ENCODE data around the gene ALDH3B1.

ALDH3B1 gene

GRCh38 chr11:68047437-68048290 lies 37.5 kb downstream of the ALDH3B1 start:
- no peak for DNase-seq

- no peak for DNase-seq
Observed at GRCh38 chr11:68048681-68049508, 38.8 kb downstream of the ALDH3B1 start.

GRCh38 chr11:68049509-68050370 lies 39.6 kb downstream of the ALDH3B1 start:
- DNase-seq = no peak

GRCh38 chr11:68050371-68050841 lies 40.3 kb downstream of the ALDH3B1 start:
- DNase-seq = no peak

GRCh38 chr11:68051191-68052136 lies 41.3 kb downstream of the ALDH3B1 start:
- no peak for DNase-seq

- no peak for DNase-seq
Observed at GRCh38 chr11:68052137-68052873, 42.2 kb downstream of the ALDH3B1 start.

- DNase-seq = no peak
Observed at GRCh38 chr11:68053117-68053516, 43.0 kb downstream of the ALDH3B1 start.

GRCh38 chr11:68053981-68054812 lies 44.1 kb downstream of the ALDH3B1 start:
- DNase-seq = no peak

GRCh38 chr11:68056317-68057285 lies 46.5 kb downstream of the ALDH3B1 start:
- no peak for DNase-seq

GRCh38 chr11:68057807-68058206 lies 47.7 kb downstream of the ALDH3B1 start:
- DNase-seq = no peak

- no peak for DNase-seq
Observed at GRCh38 chr11:68061508-68061907, 51.4 kb downstream of the ALDH3B1 start.

GRCh38 chr11:68064926-68065325 lies 54.8 kb downstream of the ALDH3B1 start:
- no peak for DNase-seq

- DNase-seq = no peak
Observed at GRCh38 chr11:68065841-68066240, 55.7 kb downstream of the ALDH3B1 start.

- DNase-seq = no peak
Observed at GRCh38 chr11:68066742-68067141, 56.6 kb downstream of the ALDH3B1 start.

- no peak for DNase-seq
Observed at GRCh38 chr11:68067991-68068390, 57.9 kb downstream of the ALDH3B1 start.

- DNase-seq = no peak
Observed at GRCh38 chr11:68071281-68072048, 61.3 kb downstream of the ALDH3B1 start.

GRCh38 chr11:68074584-68075352 lies 64.6 kb downstream of the ALDH3B1 start:
- no peak for DNase-seq
